Stimulated activated CD8-positive, alpha-beta memory T cell treated with anti-CD3 and anti-CD28 coated beads, Interleukin-15, amount 100 ng/mL, for 24 hours (primary cell): Measurements from ENCODE around the gene TBX4.
"Not testable (repeated sequence)": the region's sequence is repeated elsewhere in the genome, so short reads cannot be mapped to it uniquely, and the experiment has no call there.

Source experiments
- DNase-seq: peaks from one replicate; pipeline ENCODE4 v3.0.0-alpha.2; 2020; ENCODE audit warnings: low read depth

TBX4 gene

DNA sequence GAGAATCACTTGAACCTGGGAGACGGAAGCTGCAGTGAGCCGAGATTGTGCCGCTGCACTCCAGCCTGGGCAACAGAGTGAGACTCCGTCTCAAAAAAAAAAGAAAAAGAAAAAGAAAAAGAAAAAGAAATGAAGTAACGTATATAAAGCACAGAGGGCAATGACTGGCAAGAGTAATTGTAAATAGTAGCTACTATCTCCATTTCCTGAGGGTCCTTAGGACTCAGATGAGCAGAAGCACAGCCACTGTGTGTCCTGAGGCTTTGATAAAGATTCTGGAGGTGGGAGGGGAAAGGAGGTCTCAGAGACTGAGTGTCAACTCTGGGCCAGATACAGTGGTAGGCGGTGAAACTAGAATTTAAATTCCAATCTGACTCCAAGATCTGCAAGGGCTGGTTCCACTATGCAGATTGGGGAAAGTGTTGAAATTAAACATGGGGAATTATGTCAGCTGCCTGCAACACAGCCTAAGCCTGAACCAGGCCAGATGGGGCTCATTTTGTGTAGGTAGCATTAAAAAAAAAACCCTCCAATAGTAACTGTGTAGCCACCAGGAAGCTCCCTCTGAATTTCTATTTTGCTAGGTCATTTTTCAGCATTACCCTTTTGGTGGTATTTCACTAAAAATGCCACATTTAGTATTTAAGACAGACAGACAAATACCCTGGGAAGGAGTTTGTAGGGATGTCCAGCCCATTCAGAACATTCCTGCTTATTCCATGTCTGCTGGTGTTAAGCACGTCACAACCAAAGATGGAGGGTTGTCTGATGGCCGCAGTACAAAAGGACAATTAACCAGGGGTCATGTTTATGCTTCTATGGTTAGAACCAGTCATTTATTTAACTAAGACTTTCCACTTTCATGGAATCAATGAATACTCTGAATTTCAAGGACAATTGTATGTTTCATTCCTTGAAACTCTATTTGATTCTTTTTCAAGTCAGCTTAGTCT, 46.1 kb downstream of the TBX4 start:
- DNase-seq, result no peak

DNA sequence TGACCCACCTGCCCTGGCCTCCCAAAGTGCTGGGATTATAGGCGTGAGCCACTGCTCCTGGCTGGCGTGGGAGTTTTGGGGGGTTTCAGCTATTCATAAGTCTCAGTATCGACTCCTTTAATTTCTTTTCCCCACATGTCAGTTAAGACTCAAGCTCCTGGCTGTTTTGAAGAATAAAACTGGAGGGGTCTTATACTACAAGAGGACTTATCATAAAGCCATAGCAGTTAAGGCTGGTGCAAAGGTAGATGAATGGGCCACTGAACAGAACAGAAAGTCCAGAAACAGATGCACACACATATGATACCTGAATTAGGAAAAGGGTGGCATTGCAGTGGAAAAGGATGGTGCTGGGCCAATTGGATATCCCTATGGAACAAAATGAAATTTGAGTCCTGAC, 47.4 kb downstream of the TBX4 start:
- DNase-seq, result no peak

DNA sequence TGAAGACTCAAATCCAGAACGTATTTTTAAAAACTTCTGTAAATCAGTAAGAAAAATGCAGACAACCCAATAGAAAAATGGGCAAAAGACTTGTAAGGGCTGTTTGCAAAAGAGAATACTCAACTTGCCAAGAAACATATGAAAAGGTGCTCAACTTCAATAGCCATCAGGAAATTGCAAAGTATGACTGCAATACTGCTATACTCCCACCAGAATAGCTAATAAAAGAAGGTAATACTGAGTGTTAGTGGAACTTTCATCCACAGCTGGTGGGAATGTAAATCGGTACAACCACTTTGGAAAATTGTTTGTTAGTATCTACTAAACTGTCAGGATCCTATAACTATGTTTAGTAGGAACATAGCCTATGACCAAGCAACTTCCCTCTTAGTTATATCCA, 48.1 kb downstream of the TBX4 start:
- no peak for DNase-seq

DNA sequence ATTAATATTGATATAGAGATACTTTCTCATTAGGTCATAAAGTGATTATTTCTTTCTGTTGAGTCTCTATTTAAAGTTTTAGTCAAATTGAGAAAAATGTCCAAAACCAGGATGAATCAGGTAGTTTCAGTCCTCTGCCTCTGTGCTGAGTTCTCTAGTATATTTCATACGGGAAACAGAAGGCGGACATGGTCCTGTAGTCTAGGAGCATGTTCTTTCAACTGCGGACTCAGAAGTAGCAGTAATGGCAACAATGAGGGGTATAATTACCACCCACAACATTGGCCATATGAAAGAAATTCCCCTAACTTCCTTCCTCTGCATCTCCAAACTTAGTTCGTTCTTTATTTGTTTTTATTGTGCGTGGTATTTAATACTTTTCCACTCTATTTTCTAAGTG, 50.1 kb downstream of the TBX4 start:
- no peak for DNase-seq

DNA sequence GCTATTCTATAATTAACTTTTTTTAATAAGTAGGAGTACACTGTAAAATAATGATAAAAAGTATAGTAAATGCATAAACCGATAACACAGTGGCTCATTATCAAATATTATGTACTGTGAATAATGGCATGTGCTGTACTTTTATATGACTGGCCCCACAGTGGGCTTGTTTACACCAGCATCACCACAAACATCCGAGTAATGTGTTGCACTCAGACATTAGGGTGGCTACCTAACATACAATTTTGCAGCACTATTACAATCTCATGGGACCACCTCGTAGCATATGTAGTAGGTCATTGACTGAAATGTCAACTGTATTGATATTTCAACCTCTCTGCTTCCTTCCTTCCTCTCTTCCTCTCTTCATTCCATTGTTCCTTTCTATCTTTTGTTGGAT, 51.7 kb downstream of the TBX4 start:
- no peak for DNase-seq

DNA sequence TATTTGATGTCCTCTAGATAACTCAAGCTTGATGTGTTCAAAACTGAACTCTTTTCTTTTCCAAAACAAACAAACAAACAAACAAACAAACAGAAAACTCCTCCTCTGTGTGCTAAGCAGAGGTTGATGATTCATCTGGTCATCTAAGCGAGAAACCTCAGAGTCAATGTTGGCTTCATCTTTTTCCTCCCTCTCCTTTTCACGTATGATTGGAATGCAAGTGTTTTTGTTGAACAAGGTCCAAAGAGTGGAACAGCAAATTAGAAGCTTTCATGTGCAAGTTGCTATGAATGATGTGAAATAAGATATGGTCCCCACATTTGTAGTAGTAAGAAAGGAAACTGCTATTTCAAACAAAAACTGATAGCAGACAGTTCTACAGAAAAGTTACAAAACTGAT, 52.5 kb downstream of the TBX4 start:
- no peak for DNase-seq

DNA sequence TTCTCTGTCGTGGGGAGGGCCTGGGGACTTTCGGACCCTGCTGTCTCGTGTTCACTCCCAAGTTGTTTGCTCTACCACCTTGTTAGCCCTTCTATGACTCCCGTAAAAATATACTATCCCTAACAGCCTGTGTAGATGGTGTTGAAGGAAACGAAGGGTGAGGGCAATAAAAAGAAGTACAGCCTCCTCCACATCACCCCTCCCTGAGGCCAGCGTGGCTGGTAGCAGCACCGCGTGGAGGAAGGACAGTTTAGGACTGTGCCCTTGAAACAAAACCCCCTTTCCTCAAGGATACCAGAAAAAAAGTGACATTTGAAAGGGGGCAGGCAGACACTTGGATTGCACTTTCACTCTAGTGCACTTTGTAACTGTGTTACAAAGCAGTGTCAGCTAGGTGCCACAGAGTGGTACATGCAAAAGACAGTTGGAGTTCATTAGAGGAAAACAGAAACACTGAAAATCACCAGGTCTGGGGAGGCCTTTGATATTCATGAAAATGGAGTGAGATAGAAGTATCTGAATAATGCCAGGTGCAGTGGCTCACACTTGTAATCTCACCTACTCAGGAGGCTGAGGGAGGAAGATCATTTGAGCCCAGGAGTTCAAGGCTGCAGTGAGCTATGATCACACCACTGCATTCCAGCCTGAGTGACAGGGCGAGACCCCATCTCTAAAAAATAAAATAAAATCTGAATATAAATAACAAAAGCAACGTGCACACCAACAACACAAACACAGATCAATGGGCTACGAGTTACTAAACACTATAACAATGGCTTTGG, 53.8 kb downstream of the TBX4 start:
- no peak for DNase-seq

DNA sequence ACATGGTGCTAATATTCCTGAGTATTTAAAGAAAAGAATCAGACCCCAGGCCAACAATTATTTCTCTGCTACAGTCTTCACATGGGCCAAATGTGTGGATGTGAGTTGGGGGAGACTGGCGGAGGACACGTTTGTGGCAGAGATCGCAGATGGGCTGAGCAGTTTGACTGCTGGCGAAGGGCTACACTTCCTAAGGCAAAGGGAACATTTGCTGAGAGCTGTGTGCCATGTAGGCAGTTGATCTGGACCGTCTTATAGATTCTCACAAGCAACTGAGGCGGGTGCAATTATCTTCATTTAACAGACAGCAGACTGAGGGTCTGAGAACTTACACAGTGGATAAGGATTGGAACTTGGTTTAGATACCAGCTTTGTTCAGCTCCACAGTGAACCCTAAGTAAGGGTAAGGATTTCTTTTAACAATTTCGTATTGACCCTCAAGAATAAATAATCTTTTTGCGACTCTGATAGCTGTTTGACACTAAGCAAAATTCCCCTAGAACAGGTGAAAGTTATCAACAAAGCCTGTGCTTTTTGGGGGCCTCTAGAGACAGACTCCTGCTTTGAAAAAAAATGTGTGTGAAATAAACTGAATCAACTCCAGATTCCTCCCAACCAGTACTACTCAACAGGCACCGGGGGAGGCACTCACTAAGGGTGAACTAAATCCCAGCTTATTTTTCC, 55.3 kb downstream of the TBX4 start:
- DNase-seq, result no peak

DNA sequence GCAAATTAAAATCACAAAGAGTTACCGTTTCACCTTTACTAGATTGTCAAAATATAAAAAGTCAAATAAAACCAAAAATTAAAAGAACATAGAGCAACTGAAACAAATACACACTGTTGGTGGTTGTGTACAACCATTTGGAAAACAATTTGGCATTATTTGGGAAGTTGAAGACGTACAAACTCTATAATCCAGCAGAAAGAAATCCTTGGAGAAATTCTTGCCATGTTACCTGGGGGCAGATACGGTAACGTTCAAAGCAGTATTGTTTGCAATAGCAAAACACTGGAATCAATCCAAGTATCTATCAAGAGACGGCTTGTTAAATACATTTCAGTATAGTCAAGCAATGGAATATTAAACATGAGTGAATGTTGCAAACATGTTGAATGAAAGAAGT, 56.7 kb downstream of the TBX4 start:
- DNase-seq, result no peak

DNA sequence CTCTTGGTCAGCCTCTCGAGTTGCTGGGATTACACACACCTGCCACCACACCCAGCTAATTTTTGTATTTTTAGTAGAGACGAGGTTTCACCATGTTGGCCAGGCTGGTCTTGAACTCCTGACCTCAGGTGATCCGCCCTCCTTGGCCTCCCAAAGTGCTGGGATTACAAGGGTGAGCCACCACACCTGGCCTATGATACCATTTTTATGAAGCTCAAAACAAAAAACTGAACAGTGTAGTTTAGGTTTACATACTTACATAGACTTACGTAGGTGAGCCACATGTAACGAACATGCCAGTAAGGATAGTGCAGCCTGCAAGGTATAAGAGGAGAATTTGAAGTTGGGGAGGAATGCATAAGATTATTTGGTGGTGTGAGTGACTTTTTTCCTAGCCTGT, 57.2 kb downstream of the TBX4 start:
- not testable (repeated sequence) for DNase-seq

DNA sequence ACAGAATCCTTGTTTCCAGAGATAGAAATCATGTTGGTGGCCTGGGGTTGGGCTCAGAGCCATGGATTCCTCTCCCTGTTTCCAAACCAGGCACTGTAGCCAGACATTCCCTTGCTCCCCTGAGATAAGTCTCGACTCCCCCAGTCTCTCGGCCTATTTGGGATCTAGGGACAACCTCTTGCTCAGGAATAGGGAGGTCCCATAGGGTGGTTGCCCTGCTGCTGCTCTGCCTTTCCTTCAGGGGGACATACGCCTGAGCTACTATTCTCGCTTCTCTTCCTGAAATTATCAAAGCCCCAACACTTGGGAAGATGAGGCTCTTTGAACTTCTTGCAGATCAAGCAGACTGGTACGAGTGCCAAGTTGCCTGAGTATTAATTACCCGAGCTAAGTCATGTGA, 58.0 kb downstream of the TBX4 start:
- DNase-seq, result no peak

DNA sequence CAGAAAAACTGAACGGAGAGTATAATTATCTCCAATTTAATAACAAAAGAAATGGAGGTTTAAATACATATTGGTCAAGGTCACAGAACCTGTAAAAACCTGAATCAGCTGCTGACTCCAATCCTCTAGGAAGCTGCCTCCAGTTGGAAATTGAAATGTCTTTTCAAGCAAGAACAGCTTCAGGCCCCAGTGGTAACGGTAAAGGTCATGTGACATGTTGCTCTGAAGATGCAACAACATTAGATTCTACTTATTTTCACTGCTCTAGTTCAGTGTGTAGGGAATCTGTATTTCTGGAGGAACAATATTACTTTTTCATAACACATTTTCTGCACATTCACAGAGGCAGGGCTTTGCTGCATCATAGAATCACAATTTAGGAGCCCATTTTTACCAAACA, 58.8 kb downstream of the TBX4 start:
- DNase-seq, result no peak

DNA sequence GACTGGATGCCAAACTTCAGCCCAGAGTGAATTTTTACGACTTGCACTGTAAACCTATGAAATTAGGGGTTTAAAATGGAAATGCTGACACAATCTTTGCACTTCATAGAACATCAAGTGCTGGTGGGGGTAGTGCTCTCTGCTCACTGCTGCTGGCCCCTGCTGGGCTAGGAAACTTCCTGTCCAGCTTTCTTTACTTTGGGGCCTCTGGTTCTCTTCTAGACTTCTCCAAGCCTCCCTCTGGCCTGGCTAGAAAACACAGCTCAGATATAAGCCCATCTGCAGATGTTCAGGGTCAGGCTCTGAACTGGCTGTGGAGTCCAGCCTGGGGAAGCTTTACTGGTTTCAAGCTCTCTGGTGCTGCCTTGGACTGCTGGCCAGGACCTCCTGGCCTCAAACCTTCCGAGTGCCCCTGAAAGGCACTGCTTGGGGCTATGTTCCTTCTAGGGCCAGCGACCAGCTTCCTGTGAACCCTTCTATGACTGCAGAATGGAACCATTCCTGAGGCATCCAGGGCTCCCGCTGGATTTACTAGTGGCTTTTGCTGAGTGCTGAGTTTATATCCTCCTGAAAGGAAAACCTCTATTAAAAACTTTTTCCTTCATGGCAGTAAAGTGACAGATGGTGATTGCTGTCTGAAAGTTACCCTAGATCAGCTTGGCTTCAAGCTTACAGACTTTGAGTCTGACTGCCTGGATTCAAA, 59.4 kb downstream of the TBX4 start:
- no peak for DNase-seq

DNA sequence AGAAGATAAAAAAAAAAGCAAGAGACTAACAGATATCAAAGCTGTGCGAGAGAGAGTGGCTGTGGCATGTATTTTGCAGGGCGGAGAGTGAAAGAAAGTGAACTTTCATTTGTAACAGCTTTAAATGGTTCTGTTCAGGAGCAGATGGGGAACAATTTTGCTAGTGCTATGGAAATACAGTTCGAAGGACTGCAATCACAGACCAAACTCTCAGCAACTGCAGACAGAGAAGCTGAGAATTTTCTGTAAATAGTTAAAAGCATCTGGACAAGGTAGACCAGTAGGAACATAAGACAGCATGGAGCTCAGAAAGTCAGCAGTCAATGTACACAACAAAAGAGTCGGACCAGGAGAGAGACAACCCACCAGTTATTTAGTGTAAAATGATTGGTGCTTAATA, 62.3 kb downstream of the TBX4 start:
- DNase-seq, result no peak

DNA sequence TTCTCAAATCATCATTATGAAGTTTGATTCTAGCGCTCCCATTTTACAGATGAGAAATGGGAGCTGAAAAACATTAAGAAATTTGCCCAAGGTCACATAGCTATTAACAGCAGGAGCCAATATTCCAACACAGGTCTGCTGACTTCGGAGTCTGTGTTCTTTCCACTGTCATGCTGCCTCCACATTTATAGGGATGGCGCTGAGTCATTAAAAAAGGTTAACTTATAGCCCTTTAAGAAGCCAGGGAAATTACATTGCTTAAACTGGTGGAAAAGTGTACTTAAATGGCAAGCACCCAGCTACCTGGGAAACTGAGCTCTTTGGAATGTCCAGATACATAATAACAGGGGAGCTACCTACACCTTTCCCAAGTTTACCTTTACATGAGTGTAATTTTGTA, 65.0 kb downstream of the TBX4 start:
- DNase-seq, result no peak

DNA sequence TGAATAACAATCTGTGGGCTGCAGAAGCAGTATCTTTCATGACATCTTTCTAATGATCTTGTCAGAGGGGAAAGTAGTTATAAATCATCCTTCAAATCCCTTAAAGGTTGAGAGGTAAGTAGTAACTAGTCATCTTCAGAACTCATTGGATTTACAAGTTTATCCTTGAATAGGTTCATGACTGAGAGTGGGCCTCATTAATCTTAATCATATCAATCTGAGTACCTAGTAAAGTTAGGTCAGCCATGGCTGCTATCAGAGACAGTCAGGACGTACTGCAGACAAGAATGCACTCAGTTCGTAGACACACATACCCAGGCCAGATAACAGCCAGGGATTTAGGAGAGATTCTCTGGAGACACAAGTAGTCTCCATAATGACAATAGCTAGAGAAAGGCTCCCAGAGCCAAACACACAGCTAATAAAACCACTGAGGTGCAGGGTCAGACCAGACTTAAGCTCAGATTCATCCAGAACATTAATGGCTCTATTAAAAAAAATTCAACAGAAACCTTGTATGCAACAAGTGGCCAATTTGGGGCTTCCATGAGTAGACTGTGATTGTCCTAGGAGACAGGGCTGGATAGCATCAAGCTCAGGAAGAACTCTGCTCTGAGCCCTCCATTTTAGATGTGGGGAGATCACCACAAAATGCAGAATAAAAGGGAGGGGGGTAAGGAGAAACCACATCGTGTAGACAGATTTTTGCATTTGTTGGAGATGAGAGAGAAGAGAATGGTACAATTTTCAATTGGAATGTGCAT, 65.8 kb downstream of the TBX4 start:
- DNase-seq, result no peak

DNA sequence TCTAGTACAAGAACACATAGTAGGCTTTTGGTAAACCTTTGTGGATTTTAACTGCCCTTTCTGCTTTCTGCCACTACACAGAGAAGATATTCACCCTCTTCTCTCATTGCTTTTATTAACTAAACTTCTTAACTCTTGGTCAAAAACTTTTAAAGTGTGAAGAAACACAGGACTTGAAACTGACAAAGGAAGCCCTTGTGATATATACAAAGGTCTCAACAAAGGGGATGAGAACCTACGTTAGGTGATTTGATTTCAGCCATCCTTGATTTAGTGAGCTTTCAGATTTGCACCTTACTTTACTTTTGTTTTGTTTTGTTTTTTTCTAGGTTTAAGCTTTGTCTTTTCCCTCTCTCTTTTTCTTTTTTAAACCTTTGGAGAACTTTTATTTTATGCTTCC, 66.9 kb downstream of the TBX4 start:
- DNase-seq, result no peak

DNA sequence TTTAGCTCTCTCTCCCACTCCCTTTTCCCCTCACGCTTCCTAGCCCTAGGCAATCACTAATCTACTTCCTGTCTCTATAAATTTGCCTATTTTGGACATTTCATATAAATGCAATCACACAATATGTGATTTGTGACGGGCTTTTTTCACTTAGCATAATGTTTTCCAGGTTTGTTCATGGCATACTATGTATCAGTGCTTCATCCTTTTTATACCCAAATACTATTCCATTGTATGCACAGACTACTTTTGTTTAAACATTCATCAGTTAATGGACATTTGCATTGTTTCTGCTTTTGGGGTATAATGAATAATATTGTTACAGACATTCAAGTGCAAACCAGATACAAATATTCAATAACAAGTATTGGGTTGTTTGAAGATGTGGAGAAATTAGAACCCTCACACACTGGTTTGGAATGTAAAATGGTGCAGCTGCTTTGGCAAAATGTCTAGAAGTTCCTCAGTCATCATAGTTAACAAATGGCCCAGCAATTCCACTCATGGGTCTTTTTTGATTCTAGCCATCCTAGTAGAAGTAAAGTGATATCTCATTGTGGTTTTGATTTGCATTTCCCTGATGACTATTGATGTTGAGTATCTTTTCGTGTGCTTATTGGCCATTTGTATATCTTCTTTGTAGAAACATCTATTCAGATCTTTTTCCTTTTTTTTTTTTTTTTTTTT, 67.7 kb downstream of the TBX4 start:
- DNase-seq, result no peak

DNA sequence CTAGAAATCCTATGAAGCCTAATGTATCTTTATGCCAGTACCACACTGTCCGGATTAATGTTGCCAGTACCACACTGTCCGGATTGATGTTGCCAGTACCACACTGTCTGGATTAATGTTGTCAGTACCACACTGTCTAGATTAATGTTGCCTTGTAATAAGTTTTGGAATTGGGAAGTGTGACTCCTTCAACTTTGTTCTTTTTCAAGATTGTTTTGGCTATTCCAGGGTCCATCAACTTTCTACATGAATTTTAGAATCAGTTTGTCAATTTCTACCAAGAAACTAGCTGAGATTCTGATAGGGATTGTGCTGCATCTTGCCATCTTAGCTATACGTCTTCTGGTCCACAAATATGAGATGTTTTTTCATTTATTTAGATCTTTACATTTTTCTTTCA, 68.7 kb downstream of the TBX4 start:
- DNase-seq, result no peak

DNA sequence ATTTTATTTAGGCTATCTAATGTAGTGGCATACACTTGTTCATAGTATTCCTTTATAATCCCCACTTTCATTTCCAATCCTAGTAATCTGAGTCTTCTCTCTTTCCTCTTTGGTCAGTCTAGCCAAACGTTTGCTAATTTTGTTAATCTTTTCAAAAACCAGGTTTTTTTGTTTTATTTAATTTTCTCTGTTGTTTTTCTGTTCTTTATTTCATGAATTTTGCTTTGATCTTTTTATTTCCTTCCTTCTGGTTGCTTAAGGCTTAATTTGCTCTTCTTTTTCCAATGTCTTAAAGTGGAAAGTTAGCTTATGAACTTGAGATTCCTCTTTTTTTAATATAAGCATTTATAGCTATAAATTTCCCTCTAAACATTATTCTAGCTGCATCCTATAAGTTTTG, 69.9 kb downstream of the TBX4 start:
- no peak for DNase-seq

DNA sequence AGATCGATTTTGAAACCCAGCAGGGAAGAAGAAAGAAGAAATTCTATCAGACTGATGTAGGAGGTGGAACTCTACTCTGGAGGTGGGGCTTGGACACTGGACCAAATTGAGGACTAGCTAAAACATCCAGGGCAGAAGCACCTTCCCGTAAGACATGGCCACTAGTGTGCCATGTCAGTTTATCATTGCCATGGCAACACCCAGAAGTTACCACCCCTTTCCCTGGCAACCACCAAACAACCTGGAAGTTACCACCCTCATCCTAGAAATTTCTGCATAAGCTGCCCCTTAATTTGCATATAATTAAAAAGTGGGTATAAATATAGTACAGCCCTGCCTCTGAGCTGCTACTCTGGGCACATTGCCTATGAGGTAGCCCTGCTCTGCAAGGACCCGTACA, 72.1 kb downstream of the TBX4 start:
- DNase-seq, result no peak
